Endothelial cell of umbilical vein (primary cell): Measurements from ENCODE around the gene MEI1. TPM values are rescaled to one million over a fixed set of nuclear protein-coding genes. Genes with fewer than 3 reads are reported as not detected.

ENCODE experiments used
- BruUV-seq: library from RNA; stranded (reverse); fragments of 400-500 nt; replicated peaks from 2 replicates; lab custom pipeline; 2021; lab: Mats Ljungman, UMichigan
- CTCF ChIA-PET: fragments of 300-600, 350-600 bp; sonication (Branson Sonifier 250); formaldehyde crosslinking; loops from one replicate; lab custom pipeline; 2021; ENCODE audit warnings: antibody characterized with exemption, inconsistent platforms; lab: Charles Lee
- POLR2A ChIA-PET: fragments of 300-600, 350-600 bp; sonication (Branson Sonifier 250); formaldehyde crosslinking; loops from one replicate; lab custom pipeline; 2021; ENCODE audit warnings: antibody characterized with exemption, inconsistent platforms; lab: Charles Lee
- DNase-seq: peaks from one replicate; pipeline ENCODE4 v3.0.0-alpha.2; 2011; ENCODE audit warnings: low read depth, low spot score
- FAIRE-seq: peaks from 2 replicates; lab custom pipeline; 2011; peaks lifted over from hg19 to GRCh38; lab: Jason Lieb, UNC
- H2AFZ ChIP-seq: 2 replicates; pipeline ENCODE4 v1.6.0; 2012; ENCODE audit warnings: low read depth, low read length, control low read depth, inconsistent platforms
- H3K27ac ChIP-seq: 2 replicates; pipeline ENCODE4 v1.5.1; 2011; ENCODE audit warnings: low read depth, mild to moderate bottlenecking, control low read depth, low read length, moderate library complexity; ENCODE audit not compliant: insufficient read depth
- H3K27me3 ChIP-seq, 2 experiments: 2 replicates each; pipeline versions ENCODE4 v1.6.0 to v1.6.1; 2011; ENCODE audit warnings: low read length in 2 of 2, mixed read lengths in 1 of 2; ENCODE audit not compliant: control insufficient read depth in 2 of 2, insufficient read depth in 2 of 2
- H3K36me3 ChIP-seq, 2 experiments: 2 replicates in 1 of 2; 3 replicates in 1 of 2; pipeline ENCODE4 v1.5.1; 2011; ENCODE audit warnings: low read length in 2 of 2, mild to moderate bottlenecking in 1 of 2, moderate library complexity in 1 of 2; ENCODE audit not compliant: control insufficient read depth in 2 of 2, insufficient read depth in 2 of 2; ENCODE audit errors: extremely low read depth in 1 of 2
- H3K4me1 ChIP-seq: 3 replicates; pipeline ENCODE4 v1.5.1; 2011; ENCODE audit warnings: mild to moderate bottlenecking, low read length; ENCODE audit not compliant: control insufficient read depth, insufficient read depth; ENCODE audit errors: extremely low read depth
- H3K4me2 ChIP-seq: 2 replicates; pipeline ENCODE4 v1.6.1; 2011; ENCODE audit warnings: low read length, control low read depth, mixed read lengths; ENCODE audit not compliant: insufficient read depth
- H3K4me3 ChIP-seq, 3 experiments: fragments of 200-600 bp in 1 of 3; sonication (generic), shearing (Covaris generic) in 1 of 3; replicated peaks in 1 of 3; 2 replicates each; pipeline ENCODE4 v1.5.1; 2011 to 2016; ENCODE audit warnings: control low read depth in 3 of 3, low read length in 3 of 3, mild to moderate bottlenecking in 2 of 3, inconsistent platforms in 1 of 3, low read depth in 1 of 3, moderate library complexity in 1 of 3; ENCODE audit not compliant: insufficient read depth in 1 of 3
- H3K79me2 ChIP-seq: 2 replicates; pipeline ENCODE4 v1.6.0; 2012; ENCODE audit warnings: low read length, inconsistent platforms; ENCODE audit not compliant: control insufficient read depth, insufficient read depth
- H3K9ac ChIP-seq: replicated peaks from 2 replicates; pipeline ENCODE3; 2011; ENCODE audit warnings: low read length, control low read depth; ENCODE audit not compliant: insufficient read depth; ENCODE audit errors: extremely low read depth
- H3K9me1 ChIP-seq: replicated peaks from 3 replicates; pipeline ENCODE4 v1.6.0; 2011; ENCODE audit warnings: mild to moderate bottlenecking, low read length; ENCODE audit not compliant: control insufficient read depth, insufficient read depth; ENCODE audit errors: extremely low read depth
- H3K9me3 ChIP-seq: replicated peaks from 2 replicates; pipeline ENCODE4 v1.5.1; 2012; ENCODE audit warnings: low read length, inconsistent platforms; ENCODE audit not compliant: control insufficient read depth, insufficient read depth
- H4K20me1 ChIP-seq: replicated peaks from 2 replicates; pipeline ENCODE3; 2011; ENCODE audit warnings: mild to moderate bottlenecking, low read length; ENCODE audit not compliant: control insufficient read depth, insufficient read depth; ENCODE audit errors: extremely low read depth
- EZH2 ChIP-seq: IDR thresholded peaks from 2 replicates; pipeline ENCODE4 v1.6.1; 2012; ENCODE audit warnings: borderline replicate concordance, low read depth, mild to moderate bottlenecking, moderate library complexity, low read length, inconsistent platforms; ENCODE audit not compliant: severe bottlenecking
- FOS ChIP-seq: IDR thresholded peaks from 2 replicates; pipeline ENCODE4 v1.6.1; 2011; ENCODE audit warnings: mild to moderate bottlenecking, low read length, moderate library complexity, borderline replicate concordance; ENCODE audit not compliant: insufficient read depth
- GATA2 ChIP-seq: IDR thresholded peaks from 2 replicates; pipeline ENCODE4 v1.7.0; 2011; ENCODE audit warnings: low read depth, mild to moderate bottlenecking, moderate library complexity, mixed read lengths, low read length; ENCODE audit not compliant: insufficient read length, insufficient read depth
- JUN ChIP-seq: IDR thresholded peaks from 2 replicates; pipeline ENCODE4 v1.6.1; 2011; ENCODE audit warnings: borderline replicate concordance, low read depth; ENCODE audit not compliant: insufficient read length, insufficient read depth
- MYC ChIP-seq: IDR thresholded peaks from one replicate; pipeline ENCODE4 v1.6.1; 2011; ENCODE audit warnings: mild to moderate bottlenecking, low read depth, low read length
- POLR2A ChIP-seq: IDR thresholded peaks from 2 replicates; pipeline ENCODE4 v1.6.1; 2012; ENCODE audit warnings: low read depth, mild to moderate bottlenecking, control low read depth, low read length
- POLR2AphosphoS5 ChIP-seq: IDR thresholded peaks from 2 replicates; pipeline ENCODE4 v1.6.1; 2012; ENCODE audit warnings: low read depth, mild to moderate bottlenecking, control low read depth, low read length, moderate library complexity; ENCODE audit not compliant: insufficient read depth
- dilution Hi-C: fragments of 300-500 bp; cut with MboI; formaldehyde crosslinking; loops from one replicate; pipeline ENCODE4 v1.15.0; 2019; ENCODE audit warnings: low sequenced_read_pairs; ENCODE audit not compliant: extremely low pct_ligation_motif_present
- intact Hi-C: fragments of 100-400 bp; cut with micrococcal nuclease; formaldehyde crosslinking; loops from one replicate; pipeline ENCODE4 v1.10.0; 2022
- polyA plus RNA-seq, 4 experiments: library from polyadenylated mRNA; depleted of rRNA in 3 of 4; stranded (reverse) in 3 of 4; unstranded in 1 of 4; fragments of >200 nt; gene quantifications; 2 replicates each; pipeline versions ENCODE4 v1.2.1 to v1.2.3, GENCODE V29; 2011 to 2012; ENCODE audit warnings: missing spikeins in 1 of 4
- total RNA-seq: library from RNA; stranded (reverse); gene quantifications from 2 replicates; pipeline ENCODE4 v1.2.3, GENCODE V29; 2021
- TF ChIP-seq, protein P1 (sequence below), 2 donors: IDR thresholded peaks; 1 replicate in 1 of 2; 2 replicates in 1 of 2; pipeline ENCODE4 v1.5.1; 2011; ENCODE audit warnings: low read length in 2 of 2, mild to moderate bottlenecking in 2 of 2, moderate library complexity in 2 of 2, control low read depth in 1 of 2, inconsistent platforms in 1 of 2, low read depth in 1 of 2; ENCODE audit not compliant: insufficient read depth in 1 of 2; ENCODE audit errors: extremely low read depth in 1 of 2
- TF ChIP-seq, protein P2 (sequence below): IDR thresholded peaks from 2 replicates; pipeline ENCODE4 v1.6.1; 2011; ENCODE audit not compliant: insufficient read depth, insufficient read length

The MEI1 gene
- total and polyA plus RNA-seq, 2 donors (not counting 3 experiments of a cell fraction or from before 2014, with no cell fraction given), result 1.5 to 1.9 TPM

DNA sequence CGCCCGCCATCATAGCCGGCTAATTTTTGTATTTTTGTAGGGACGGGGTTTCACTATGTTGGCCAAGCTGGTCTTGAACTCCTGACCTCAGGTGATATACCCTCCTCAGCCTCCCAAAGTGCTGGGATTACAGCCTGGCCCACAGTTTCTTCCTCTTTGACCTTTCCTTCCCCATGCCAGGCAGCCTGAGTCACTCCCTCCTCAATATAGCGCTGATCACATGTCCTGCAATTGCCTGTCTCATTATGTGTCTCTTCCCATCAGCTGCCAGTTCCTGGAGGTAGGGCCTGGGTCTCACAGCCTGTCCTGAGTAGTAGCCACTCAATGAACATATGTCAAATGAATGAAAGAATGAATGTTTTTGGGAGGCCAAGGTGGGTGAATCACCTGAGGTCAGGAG lies 58.2 kb downstream of the MEI1 start:
- CTCF ChIA-PET, result interaction anchor here (3.4 kb wide), 1 partner anchor 10 kb away, joined by 23 read pairs; no protein-coding TSS in a partner anchor
- H3K4me3 ChIP-seq, result no peak overlapping the region
- DNase-seq, result no peak
- no peak for FAIRE-seq
- no peak overlapping the region for H2AFZ ChIP-seq
- no peaks in the 10 kb centered on the region for H4K20me1 ChIP-seq
- no peak overlapping the region for H3K9ac ChIP-seq
- no peak overlapping the region for H3K4me2 ChIP-seq
- no TSS peak for BruUV-seq
- no peaks in the 10 kb centered on the region for H3K9me1 ChIP-seq
- H3K27ac ChIP-seq, result no peak overlapping the region
- H3K36me3 ChIP-seq, result no peaks in the 10 kb centered on the region
- H3K4me1 ChIP-seq, result no peaks in the 10 kb centered on the region
- no peaks in the 10 kb centered on the region for H3K27me3 ChIP-seq
- TF ChIP-seq, protein P1, sequence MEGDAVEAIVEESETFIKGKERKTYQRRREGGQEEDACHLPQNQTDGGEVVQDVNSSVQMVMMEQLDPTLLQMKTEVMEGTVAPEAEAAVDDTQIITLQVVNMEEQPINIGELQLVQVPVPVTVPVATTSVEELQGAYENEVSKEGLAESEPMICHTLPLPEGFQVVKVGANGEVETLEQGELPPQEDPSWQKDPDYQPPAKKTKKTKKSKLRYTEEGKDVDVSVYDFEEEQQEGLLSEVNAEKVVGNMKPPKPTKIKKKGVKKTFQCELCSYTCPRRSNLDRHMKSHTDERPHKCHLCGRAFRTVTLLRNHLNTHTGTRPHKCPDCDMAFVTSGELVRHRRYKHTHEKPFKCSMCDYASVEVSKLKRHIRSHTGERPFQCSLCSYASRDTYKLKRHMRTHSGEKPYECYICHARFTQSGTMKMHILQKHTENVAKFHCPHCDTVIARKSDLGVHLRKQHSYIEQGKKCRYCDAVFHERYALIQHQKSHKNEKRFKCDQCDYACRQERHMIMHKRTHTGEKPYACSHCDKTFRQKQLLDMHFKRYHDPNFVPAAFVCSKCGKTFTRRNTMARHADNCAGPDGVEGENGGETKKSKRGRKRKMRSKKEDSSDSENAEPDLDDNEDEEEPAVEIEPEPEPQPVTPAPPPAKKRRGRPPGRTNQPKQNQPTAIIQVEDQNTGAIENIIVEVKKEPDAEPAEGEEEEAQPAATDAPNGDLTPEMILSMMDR (IDR thresholded peaks at IDR 0.05; ENCODE audit: extremely low read depth in 1 of 2, insufficient read depth in 1 of 2, low read depth in 1 of 2, low read length in 2 of 2), result no peak
- TF ChIP-seq POLR2A (no peak), EZH2 (no peak), POLR2AphosphoS5 (no peak), GATA2 (no peak), FOS (no peak), MYC (no peak), JUN (no peak)
- TF ChIP-seq, protein P2, sequence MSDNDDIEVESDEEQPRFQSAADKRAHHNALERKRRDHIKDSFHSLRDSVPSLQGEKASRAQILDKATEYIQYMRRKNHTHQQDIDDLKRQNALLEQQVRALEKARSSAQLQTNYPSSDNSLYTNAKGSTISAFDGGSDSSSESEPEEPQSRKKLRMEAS, result no peak
- dilution Hi-C loops, result no loop called here
- no peaks in the 10 kb centered on the region for H3K9me3 ChIP-seq
- POLR2A ChIA-PET, result no interaction called here
- H3K79me2 ChIP-seq, result no peaks in the 10 kb centered on the region
- intact Hi-C loops, result no loop called here
